GM18499 (cell line): Measurements from ENCODE around the gene ZBTB33.

Source experiments
- ATAC-seq: cut with Tn5 transposase; IDR thresholded peaks from one replicate; pipeline ENCODE4 v1.9.1; 2021; ENCODE audit warnings: moderate number of reproducible peaks; ENCODE audit not compliant: insufficient read depth, unreplicated experiment

Gene ZBTB33

DNA sequence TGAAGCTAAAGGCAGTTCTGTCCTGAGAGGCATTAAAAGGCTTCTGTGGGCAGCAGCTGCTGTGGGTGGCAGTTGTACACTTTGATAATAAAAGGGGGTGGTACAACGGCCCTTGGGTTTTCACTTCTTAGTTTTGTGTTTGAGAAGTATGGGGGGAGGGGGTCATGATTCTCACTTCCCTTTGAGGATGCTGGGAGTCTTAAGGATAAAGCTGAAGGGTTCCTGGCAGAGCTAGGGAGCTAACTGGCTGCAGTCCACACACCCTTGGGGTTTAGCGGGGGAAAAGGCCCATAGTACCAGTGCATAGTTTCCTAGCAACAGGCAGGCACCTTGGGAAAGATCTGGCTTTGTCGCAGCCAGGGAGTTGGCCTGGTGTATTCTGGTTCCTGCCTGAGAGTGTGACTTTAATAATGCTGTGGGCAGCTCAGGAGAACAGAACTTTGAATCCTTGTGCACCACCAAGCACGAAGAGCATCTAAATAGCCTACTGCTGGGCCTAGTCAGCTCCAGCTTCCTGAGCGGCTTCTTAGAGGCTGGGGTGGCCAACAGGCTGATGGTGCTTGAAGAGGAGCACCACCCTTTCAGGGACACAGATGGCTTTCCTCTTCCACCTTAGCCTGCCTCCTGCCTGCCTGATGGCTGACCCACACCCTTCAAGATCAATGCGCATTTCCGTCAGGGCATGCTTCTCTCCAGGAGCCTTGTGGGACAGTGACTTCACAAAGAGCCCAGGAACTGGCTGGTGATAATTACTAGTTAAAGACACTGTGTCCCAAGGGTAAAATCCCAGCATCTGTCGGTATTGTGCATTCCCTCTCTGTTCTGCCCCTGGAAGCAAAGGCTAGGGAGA is 12.5 kb downstream of the ZBTB33 start:
- no peak for ATAC-seq

GRCh38 chrX:120264341-120264740 is 13.7 kb downstream of the ZBTB33 start:
- no peak for ATAC-seq

- ATAC-seq: no peak
Measured at GRCh38 chrX:120269373-120270035, 18.9 kb downstream of the ZBTB33 start.

- ATAC-seq: no peak
Measured at GRCh38 chrX:120270567-120270966, 20.0 kb downstream of the ZBTB33 start.

- no peak for ATAC-seq
Measured at GRCh38 chrX:120271218-120271617, 20.6 kb downstream of the ZBTB33 start.

- ATAC-seq: no peak
Measured at GRCh38 chrX:120274145-120274544, 23.5 kb downstream of the ZBTB33 start.

- ATAC-seq: no peak
Measured at GRCh38 chrX:120274958-120275357, 24.3 kb downstream of the ZBTB33 start.

DNA sequence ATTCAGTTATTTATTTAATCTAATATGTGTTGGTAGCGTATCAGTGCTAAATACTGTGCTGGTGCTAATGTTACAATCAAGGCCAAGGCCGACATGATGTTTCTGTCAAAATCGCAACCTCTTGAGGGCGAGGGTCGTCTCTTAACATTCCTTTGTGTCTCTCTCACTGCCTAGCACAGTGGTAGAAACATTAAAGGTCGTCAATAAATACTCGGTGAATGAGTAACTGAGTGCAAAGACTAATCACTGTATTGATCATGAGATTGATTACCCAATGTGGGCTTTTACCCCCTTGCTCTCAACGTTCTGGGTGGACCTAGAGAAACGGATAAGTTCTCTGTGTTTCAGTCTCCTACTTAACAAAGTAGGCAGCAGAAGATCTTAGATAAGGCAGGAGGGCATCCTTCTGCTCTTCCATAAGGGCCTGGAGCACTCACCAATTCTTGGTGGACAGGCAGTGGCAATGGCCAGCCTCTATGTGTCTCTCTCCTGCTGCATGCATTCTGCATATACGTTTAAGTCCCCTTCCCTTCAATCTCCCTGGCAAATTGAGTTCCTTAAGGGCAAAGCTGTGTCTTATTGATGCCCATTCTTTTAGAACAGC is 30.5 kb downstream of the ZBTB33 start:
- ATAC-seq: no peak

- no peak for ATAC-seq
Measured at GRCh38 chrX:120281761-120282160, 31.1 kb downstream of the ZBTB33 start.

DNA sequence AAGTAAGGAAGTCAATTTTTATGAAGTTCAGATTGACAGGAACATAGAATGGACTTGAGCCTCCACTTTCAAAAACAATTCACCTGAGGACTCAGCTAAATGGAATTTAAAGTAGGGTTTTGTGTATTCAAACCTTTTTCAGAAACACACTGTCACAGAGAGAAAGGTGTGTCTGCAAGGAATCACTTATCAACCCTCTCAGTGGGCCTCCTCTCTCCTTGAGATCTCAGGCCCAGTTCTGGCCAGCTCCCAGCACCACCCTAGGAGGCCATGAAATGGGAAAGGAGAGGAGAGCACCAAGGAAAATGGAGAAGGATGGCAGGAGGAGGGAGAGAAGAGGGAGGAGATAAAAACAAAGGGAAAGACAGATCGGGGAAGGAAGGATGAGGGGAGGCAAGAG is 32.1 kb downstream of the ZBTB33 start:
- no peak for ATAC-seq

GRCh38 chrX:120286733-120287512 is 36.3 kb downstream of the ZBTB33 start:
- ATAC-seq: no peak

- peak; percentile 41 for ATAC-seq
Measured at GRCh38 chrX:120287513-120288112, 37.0 kb downstream of the ZBTB33 start.

- ATAC-seq: no peak
Measured at GRCh38 chrX:120290107-120290506, 39.5 kb downstream of the ZBTB33 start.

GRCh38 chrX:120291211-120291610 is 40.6 kb downstream of the ZBTB33 start:
- ATAC-seq: no peak

GRCh38 chrX:120293015-120293414 is 42.4 kb downstream of the ZBTB33 start:
- no peak for ATAC-seq

DNA sequence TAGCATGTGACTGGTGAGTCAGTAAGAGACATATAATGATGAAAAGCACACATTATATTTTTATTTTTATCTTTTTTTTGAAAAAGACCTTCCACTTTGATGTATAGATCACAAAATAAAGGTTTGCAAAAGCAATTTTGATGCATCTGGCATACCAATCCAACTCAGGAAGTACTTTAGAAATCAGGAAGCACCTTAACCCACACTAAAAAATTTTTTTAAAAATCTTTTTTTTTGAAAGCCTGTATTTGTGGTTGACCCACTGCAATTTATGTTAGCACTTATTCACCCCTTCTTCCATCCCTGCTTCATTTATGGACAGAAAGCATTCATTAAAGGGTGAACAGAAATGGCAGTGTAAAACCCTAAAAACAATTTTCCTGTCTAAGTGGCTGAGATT is 44.0 kb downstream of the ZBTB33 start:
- ATAC-seq: no peak

DNA sequence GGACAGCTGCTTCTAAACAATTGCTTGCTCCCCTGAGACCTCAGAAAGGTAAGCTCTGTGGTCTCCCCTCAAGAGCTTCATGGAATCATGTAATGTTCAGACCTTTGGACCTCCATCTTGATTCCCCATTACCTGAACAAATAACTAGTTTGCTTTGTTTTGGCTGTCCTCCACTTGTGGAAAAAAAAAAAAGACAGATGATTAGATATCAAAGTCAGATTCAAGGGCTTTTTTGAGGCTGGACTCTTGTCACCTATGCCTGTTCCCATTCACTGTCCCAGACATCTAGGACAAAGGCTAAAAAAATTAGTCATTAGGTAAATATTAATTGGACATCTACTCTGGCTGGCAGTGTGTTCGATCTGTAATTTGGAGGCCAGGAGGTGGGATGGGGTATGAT is 47.3 kb downstream of the ZBTB33 start:
- ATAC-seq: no peak

DNA sequence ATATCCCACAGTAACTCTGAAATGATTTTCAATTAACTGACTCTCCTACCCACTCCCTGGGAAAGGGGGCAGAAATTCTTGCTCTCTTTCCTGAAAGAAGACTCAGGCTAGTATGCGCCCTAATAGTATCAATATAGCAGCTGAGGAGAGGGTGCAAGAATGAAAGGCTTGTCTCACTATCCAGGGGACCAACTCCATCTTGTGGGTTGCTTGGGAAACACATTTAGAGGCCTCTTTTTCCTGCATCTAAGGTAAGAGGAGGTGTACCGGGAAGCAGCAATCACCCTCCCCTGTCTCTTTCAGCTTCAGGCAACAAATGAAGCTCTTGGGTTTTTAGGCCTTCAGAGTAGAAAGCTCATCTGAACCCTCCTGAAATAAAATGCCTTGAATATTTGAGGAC is 49.3 kb downstream of the ZBTB33 start:
- no peak for ATAC-seq

GRCh38 chrX:120301497-120301896 is 50.9 kb downstream of the ZBTB33 start:
- ATAC-seq: no peak

DNA sequence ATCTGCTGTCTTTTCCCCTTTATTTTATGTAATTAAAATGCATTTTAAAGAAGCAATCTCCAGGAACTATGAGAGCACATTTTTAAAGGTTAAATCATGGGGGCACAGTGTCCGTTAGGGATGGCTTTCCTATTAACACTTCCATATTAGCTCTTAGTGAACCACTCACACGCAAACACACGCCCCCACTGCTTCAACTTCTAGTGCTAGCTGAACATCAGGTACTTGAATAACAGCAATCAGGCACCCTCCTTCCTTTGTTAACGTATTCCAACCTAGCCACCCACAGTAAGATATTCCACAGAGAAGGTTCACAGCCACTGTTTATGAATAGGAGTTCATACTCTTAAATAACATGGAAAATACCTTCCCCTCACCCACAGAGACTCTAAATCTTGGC is 51.3 kb downstream of the ZBTB33 start:
- no peak for ATAC-seq
